ENCODE results near the gene PRLHR. TPM values are rescaled to one million over a fixed set of nuclear protein-coding genes. Genes with fewer than 3 reads are reported as not detected.

PRLHR gene
- total and polyA plus RNA-seq, 11 donors = not detected

- H3K27me3 ChIP-seq = peaks cover 0 to 14% (median 0%) of the 10 kb centered on the region in 9 donors
- ATAC-seq (no peak), DNase-seq (no peak)
- no peak overlapping the region for H3K27ac ChIP-seq
- no peak for TF ChIP-seq POLR2A (IDR thresholded peaks at IDR 0.05)
- TF ChIP-seq, protein P1, sequence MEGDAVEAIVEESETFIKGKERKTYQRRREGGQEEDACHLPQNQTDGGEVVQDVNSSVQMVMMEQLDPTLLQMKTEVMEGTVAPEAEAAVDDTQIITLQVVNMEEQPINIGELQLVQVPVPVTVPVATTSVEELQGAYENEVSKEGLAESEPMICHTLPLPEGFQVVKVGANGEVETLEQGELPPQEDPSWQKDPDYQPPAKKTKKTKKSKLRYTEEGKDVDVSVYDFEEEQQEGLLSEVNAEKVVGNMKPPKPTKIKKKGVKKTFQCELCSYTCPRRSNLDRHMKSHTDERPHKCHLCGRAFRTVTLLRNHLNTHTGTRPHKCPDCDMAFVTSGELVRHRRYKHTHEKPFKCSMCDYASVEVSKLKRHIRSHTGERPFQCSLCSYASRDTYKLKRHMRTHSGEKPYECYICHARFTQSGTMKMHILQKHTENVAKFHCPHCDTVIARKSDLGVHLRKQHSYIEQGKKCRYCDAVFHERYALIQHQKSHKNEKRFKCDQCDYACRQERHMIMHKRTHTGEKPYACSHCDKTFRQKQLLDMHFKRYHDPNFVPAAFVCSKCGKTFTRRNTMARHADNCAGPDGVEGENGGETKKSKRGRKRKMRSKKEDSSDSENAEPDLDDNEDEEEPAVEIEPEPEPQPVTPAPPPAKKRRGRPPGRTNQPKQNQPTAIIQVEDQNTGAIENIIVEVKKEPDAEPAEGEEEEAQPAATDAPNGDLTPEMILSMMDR (IDR thresholded peaks at IDR 0.05) = no peak
- H3K4me1 ChIP-seq = no peaks in the 10 kb centered on the region
- WGBS, 4 donors = 90 to 95% (median 91%) methylated on average over 3 of the region's 3 CpGs
- H3K4me3 ChIP-seq = no peak overlapping the region
- intact Hi-C loops (cut with DNase I) = no loop called here
- H3K9me3 ChIP-seq = no peaks in the 10 kb centered on the region
- H3K36me3 ChIP-seq = no peaks in the 10 kb centered on the region
Observed at GRCh38 chr10:118582511-118582910, 12.9 kb downstream of the PRLHR start.

DNA sequence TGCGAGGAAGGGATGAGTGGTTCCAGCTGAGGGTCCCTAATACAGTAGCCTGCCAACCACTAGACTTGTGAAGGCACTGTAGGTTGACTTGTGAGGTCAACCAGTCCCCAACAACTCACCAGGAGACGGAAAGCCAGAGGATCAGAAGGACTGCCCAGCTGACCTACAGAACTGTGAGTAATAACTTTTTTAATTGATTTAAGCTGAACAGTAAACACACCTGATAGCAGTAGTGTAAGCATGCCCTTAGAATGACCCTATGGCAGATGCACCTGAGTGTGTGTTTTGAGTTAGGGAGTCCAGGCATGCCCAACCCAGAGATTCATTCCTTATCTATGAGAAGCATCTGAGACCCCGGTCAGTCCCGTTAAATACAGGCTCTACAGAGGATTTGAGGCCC lies 14.1 kb downstream of the PRLHR start:
- Histone ChIP-seq H3K27ac (no peak overlapping the region), H3K4me3 (no peak overlapping the region), H3K36me3 (no peaks in the 10 kb centered on the region), H3K4me1 (no peaks in the 10 kb centered on the region), H3K27me3 (peaks cover 0 to 13% (median 0%) of the 10 kb centered on the region in 9 donors), H3K9me3 (no peaks in the 10 kb centered on the region)
- intact Hi-C loops (cut with DNase I) = no loop called here
- no peak for ATAC-seq
- WGBS, 4 donors = 69 to 84% (median 81%) methylated on average over 4 of the region's 4 CpGs
- TF ChIP-seq, protein P1 (IDR thresholded peaks at IDR 0.05) = no peak
- no peak for TF ChIP-seq POLR2A (IDR thresholded peaks at IDR 0.05)
- DNase-seq = no peak

GRCh38 chr10:118580702-118581101 lies 14.7 kb downstream of the PRLHR start:
- TF ChIP-seq POLR2A (IDR thresholded peaks at IDR 0.05) = no peak
- TF ChIP-seq, protein P1 (IDR thresholded peaks at IDR 0.05) = no peak
- Histone ChIP-seq H3K4me3 (no peak overlapping the region), H3K9me3 (no peaks in the 10 kb centered on the region), H3K36me3 (no peaks in the 10 kb centered on the region), H3K27me3 (peaks cover 0 to 18% (median 0%) of the 10 kb centered on the region in 9 donors), H3K27ac (no peak overlapping the region), H3K4me1 (no peaks in the 10 kb centered on the region)
- intact Hi-C loops (cut with DNase I) = no loop called here
- 62 to 70% (median 65%) methylated on average over 8 of the region's 8 CpGs for WGBS, 4 donors
- DNase-seq (no peak), ATAC-seq (no peak)

- intact Hi-C loops (cut with DNase I) = loop anchor here in 3 of 10 donors (5.0 to 10.0 kb wide), 2 partner anchors 229 to 231 kb away; no protein-coding TSS in a partner anchor
- peaks cover 0 to 19% (median 6%) of the 10 kb centered on the region in 12 donors for H3K4me1 ChIP-seq
- no peak overlapping the region for H3K4me3 ChIP-seq
- no peaks in the 10 kb centered on the region for H3K36me3 ChIP-seq
- peaks cover 0 to 23% (median 0%) of the 10 kb centered on the region in 9 donors for H3K27me3 ChIP-seq
- TF ChIP-seq, protein P1 (IDR thresholded peaks at IDR 0.05) = no peak
- no peak for TF ChIP-seq POLR2A (IDR thresholded peaks at IDR 0.05)
- no peaks in the 10 kb centered on the region for H3K9me3 ChIP-seq
- ATAC-seq (no peak), DNase-seq (no peak)
- no peak overlapping the region for H3K27ac ChIP-seq
Observed at GRCh38 chr10:118573512-118573911, 21.9 kb downstream of the PRLHR start.
